HL-60 (cell line): ENCODE measurements around the gene PSG11.

Experiments used
- DNase-seq, 2 experiments: peaks; one replicate each; pipeline ENCODE4 v3.0.0-alpha.2; 2010 to 2020; ENCODE audit warnings: low read depth in 1 of 2, low spot score in 1 of 2
- H3K27ac ChIP-seq: fragments of 250-450 bp; sonication (Bioruptor Pico); replicated peaks from 2 replicates; pipeline ENCODE4 v1.5.1; 2020; ENCODE audit warnings: mild to moderate bottlenecking, moderate library complexity
- H3K27me3 ChIP-seq: fragments of 250-450 bp; sonication (Bioruptor Pico); 2 replicates; pipeline ENCODE4 v1.5.1; 2021; ENCODE audit warnings: mild to moderate bottlenecking, moderate library complexity; ENCODE audit not compliant: insufficient read depth, poor library complexity, severe bottlenecking
- H3K4me3 ChIP-seq: replicated peaks from 2 replicates; pipeline ENCODE4 v1.5.1; 2011; ENCODE audit warnings: mild to moderate bottlenecking, control low read depth, low read length; ENCODE audit not compliant: insufficient read depth
- GABPA ChIP-seq: IDR thresholded peaks from 2 replicates; pipeline ENCODE4 v1.6.1; 2012; ENCODE audit warnings: low read depth
- POLR2AphosphoS5 ChIP-seq: IDR thresholded peaks from 2 replicates; pipeline ENCODE4 v1.6.1; 2012; ENCODE audit warnings: low read depth
- SPI1 ChIP-seq: IDR thresholded peaks from 2 replicates; pipeline ENCODE4 v1.6.1; 2012; ENCODE audit warnings: low read depth, mild to moderate bottlenecking, borderline replicate concordance
- TF ChIP-seq, protein P1 (sequence below): IDR thresholded peaks from 2 replicates; pipeline ENCODE4 v1.6.1; 2012; ENCODE audit warnings: low read depth; ENCODE audit not compliant: insufficient replicate concordance
- TF ChIP-seq, protein P2 (sequence below): IDR thresholded peaks from one replicate; pipeline ENCODE4 v1.5.1; 2011; ENCODE audit warnings: low read length, control low read depth, inconsistent platforms; ENCODE audit not compliant: insufficient read depth

PSG11 gene

DNA sequence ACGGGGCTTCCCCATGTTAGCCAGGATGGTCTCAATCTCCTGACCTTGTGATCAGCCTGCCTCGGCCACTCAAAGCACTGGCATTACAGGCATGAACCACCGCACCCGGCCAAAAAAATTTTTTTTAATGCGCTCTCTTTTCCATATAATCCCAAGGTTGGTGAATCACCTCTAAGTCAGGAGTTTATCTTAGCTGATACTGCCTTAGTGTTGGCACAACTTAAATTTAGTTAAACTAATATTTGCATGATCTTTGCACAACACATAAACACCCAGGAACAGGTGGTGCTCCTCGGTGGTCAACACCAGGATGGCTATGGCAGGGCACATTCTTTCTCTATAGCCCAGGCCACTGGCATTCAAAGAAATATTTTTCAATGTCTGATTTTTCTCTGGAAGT, 65.2 kb downstream of the PSG11 start:
- Histone ChIP-seq H3K27ac (no peak overlapping the region), H3K4me3 (no peak overlapping the region), H3K27me3 (no peaks in the 10 kb centered on the region)
- TF ChIP-seq, protein P1, sequence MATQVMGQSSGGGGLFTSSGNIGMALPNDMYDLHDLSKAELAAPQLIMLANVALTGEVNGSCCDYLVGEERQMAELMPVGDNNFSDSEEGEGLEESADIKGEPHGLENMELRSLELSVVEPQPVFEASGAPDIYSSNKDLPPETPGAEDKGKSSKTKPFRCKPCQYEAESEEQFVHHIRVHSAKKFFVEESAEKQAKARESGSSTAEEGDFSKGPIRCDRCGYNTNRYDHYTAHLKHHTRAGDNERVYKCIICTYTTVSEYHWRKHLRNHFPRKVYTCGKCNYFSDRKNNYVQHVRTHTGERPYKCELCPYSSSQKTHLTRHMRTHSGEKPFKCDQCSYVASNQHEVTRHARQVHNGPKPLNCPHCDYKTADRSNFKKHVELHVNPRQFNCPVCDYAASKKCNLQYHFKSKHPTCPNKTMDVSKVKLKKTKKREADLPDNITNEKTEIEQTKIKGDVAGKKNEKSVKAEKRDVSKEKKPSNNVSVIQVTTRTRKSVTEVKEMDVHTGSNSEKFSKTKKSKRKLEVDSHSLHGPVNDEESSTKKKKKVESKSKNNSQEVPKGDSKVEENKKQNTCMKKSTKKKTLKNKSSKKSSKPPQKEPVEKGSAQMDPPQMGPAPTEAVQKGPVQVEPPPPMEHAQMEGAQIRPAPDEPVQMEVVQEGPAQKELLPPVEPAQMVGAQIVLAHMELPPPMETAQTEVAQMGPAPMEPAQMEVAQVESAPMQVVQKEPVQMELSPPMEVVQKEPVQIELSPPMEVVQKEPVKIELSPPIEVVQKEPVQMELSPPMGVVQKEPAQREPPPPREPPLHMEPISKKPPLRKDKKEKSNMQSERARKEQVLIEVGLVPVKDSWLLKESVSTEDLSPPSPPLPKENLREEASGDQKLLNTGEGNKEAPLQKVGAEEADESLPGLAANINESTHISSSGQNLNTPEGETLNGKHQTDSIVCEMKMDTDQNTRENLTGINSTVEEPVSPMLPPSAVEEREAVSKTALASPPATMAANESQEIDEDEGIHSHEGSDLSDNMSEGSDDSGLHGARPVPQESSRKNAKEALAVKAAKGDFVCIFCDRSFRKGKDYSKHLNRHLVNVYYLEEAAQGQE: no peak
- no peak for TF ChIP-seq SPI1
- TF ChIP-seq, protein P2, sequence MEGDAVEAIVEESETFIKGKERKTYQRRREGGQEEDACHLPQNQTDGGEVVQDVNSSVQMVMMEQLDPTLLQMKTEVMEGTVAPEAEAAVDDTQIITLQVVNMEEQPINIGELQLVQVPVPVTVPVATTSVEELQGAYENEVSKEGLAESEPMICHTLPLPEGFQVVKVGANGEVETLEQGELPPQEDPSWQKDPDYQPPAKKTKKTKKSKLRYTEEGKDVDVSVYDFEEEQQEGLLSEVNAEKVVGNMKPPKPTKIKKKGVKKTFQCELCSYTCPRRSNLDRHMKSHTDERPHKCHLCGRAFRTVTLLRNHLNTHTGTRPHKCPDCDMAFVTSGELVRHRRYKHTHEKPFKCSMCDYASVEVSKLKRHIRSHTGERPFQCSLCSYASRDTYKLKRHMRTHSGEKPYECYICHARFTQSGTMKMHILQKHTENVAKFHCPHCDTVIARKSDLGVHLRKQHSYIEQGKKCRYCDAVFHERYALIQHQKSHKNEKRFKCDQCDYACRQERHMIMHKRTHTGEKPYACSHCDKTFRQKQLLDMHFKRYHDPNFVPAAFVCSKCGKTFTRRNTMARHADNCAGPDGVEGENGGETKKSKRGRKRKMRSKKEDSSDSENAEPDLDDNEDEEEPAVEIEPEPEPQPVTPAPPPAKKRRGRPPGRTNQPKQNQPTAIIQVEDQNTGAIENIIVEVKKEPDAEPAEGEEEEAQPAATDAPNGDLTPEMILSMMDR: no peak
- no peak for TF ChIP-seq GABPA
- TF ChIP-seq POLR2AphosphoS5: no peak
- no peak for DNase-seq
